ENCODE measurements around the gene PRKD1.

Gene PRKD1

DNA sequence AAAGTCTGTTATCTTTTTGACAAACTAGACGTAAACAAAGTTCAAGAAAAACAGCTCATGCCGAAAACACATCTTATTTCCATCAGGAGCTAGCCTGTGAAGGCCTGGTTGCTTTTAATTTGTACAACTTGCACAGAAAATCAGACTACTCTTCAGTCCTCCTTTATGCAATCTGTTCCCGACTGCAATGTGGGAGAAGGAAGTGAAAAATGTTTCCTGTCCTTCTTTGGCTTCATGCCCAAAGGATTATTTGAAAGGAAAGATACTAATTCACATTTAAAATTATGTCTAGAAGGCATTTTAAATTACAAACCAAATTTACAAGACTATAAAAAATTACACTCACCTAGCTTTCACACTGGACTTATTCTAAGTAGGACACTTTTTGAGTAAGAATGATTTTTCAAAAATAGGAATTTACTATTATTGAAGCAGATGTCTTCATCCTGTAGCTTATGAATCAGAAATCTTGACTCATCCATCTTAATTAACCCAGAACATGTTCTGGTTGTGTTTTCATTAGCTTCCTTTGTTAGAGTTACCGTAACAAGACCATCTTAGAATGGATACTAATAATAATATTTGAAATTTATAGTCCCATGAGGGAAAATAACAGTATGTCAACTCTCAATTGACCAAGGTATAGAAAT is 272.6 kb downstream of the PRKD1 start:
- DNase-seq = no peak

GRCh38 chr14:29653303-29653702 is 274.3 kb downstream of the PRKD1 start:
- no peak for DNase-seq

DNA sequence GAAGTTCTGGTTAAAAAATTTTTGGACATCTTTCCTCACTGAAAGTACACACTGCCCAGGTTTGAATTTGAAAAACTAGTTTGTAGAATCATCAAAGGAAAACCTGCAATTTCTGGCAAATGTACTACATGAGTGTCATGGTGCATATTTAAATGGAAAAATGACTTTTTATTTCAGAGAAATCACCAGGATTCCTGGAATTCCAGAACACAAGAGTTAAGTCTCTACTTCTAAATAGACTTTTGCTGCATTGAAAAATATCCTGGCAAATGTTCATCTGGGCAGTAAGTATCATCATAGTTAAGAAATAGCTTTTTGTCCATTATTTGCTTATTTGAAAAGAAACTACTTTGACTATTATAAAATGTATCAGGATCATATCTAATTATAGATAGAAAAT is 275.1 kb downstream of the PRKD1 start:
- no peak for DNase-seq

DNA sequence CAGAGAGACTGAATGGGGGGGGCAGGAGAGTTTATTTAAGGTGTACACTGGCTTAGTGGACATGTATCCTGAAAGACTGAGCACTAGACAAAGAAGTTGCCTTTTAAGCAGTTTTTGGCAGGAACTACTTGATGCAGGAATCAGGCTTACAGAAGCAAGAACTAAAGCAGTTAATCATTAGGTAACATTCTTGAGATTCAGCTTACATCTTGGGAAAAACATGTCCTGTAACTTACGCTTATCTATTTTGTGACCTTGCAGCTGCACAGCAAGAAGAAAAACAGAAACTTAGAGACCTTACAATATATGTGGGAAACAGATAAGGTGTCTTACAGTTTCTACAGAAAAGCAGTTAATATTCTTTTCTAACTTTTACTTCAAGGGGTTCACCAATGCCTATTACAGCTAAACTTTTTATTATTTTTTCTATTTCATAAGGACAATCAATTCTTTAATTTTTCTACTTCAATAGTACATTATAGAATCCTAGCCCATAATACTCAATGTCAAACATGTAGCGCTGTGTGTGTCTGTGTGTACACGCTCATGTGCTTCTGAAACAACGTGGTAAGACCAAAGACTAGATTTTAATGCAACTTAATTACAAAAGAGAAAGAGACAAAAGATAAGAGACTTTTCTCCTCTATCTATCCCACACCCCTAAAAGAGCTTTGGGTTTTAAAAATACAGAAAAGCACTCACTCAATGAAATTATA is 276.9 kb downstream of the PRKD1 start:
- DNase-seq = no peak

DNA sequence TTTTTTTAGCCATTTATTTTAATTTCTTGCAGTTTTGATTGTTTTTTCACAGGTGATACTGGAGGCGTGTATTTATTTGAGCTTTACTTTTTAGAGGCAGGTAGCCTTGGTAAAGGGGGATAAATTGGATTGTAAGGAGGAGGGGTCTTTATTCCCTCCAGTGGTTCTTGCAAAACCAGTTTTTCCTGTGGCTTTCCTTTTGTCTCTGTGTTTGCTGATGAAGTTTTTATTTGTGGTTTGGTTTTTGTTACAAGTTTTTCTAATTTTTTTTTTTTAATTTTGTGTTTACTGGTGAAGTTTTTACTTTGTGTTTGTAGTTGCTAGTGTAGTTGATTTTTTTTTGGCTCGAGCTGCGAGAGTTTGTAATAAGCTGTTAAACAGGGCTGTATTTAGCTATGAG is 278.5 kb downstream of the PRKD1 start:
- no peak for DNase-seq

DNA sequence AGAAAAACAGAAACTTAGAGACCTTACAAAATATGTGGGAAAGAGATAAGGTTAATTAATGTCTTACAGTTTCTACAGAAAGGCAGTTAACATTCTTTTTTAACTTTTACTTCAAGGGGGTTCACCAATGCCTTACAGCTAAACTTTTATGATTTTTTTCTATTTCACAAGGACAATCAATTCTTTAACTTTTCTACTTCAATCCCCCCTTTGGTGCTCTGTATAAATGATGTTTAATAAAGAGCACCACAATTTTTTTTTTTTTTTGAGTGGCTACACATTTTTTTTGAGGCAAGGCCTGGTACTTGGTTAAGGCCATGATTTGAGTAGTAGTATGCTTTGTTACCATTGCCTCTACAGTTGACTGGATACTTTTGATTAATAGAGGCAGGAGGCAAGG is 279.6 kb downstream of the PRKD1 start:
- no peak for DNase-seq

GRCh38 chr14:29645117-29645516 is 282.5 kb downstream of the PRKD1 start:
- DNase-seq = no peak

DNA sequence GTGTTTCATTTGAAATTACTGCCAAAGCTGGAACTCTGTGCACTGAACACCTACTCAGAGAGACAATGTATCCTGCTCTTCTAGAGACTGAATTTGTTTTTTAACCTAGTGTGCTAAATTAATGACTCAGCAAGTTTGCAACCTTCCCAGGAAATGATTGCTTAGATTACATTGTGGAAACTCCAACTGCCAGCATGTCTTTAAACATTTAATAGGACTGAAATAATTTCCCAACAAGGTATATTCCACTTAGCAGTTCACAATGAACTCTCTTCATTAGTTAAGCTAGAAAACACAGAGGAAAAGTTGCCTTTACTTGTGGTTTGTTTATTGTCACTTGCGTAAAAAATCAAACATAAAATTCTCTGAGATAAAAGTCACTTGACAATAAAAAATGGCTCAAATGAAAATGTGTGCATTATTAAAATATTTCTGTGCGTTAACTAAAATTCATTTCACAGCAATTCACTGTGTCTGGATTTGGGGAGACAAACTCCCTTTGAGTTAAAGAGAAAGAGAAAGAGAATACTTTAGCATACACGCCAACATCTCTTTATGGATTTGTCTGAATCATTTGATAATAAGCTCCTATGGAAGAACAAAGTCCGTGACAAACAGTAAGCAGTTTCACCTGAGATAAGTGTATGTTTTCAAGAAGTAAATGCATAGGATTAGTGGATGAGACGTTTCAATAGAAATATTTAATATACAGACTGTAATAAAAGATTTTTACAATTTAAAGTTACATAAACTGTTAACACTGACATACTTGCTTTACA is 284.0 kb downstream of the PRKD1 start:
- DNase-seq = no peak

GRCh38 chr14:29637411-29637810 is 290.2 kb downstream of the PRKD1 start:
- DNase-seq = no peak

GRCh38 chr14:29636870-29637269 is 290.8 kb downstream of the PRKD1 start:
- no peak for DNase-seq

GRCh38 chr14:29630566-29631160 is 297.0 kb downstream of the PRKD1 start:
- DNase-seq = no peak

DNA sequence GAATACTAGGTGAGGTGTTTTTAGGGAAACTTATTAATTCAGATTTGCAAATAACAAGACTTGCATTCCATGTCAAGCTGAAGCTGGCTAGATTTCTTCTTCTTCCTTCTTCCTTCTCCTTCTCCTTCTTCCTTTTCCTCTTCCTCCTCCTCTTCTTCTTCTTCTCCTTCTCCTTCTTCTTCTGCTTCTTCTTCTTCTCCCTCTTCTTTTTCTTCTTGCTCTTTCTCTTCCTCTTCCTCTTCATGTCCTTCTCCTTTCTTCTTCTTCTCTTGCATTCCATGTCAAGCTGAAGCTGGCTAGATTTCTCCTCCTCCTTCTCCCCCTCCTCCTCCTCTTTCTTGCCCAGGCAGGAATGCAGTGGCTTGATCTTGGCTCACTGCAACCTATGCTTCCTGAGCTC is 297.8 kb downstream of the PRKD1 start:
- DNase-seq = no peak

- DNase-seq = no peak
Observed at GRCh38 chr14:29627137-29627536, 300.5 kb downstream of the PRKD1 start.

DNA sequence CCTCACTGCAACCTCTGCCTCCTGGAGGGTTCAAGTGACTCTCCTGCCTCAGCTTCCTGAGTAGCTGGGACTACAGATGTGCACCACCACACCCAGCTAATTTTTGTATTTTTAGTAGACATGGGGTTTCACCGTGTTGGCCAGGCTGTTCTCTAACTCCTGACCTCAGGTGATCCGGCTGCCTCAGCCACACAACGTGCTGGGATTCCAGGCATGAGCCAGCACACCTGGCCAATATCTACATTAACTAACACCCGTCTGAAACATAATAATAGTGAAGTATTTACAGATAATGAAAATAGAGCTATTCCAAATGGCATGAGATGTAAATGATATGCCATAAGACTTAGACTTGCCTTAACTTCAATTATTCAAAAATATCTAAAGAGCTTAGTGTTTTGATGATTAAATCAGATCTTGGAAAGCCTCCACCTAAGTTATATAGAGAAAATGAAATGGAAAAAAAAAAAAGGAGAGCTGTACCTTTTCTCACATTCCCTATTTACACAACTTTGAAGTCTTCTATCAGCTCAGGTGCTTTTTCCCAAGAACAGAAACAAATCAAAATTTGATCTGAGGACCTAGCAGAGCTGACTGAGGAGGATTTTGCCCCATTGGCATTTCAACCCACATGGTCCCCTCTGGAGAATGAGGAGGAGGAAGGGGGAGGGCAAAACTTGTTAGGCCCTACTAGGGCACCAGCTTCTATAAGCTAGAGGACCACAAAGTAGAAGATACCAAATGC is 309.2 kb downstream of the PRKD1 start:
- DNase-seq = no peak

- no peak for DNase-seq
Observed at GRCh38 chr14:29616922-29617321, 310.7 kb downstream of the PRKD1 start.

- DNase-seq = no peak
Observed at GRCh38 chr14:29608861-29609260, 318.8 kb downstream of the PRKD1 start.

GRCh38 chr14:29607169-29607568 is 320.5 kb downstream of the PRKD1 start:
- DNase-seq = no peak

DNA sequence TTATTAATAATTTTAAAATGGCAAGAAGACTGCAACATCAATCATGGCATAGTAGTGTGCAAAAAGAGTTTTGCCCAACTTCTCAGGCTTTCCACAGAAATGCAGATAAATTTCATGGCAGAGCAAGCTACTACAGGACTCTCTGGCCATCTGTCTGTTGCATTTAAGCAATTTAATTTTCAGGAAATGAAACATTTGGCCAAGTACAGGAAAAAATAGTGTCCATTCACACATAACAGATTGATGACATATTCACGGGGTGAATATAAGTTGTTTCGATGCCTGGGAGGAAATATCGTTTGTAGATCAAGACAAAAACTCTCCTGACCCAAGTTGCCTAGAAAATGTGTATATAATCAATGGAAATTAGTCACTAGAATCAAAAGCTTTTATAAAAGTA is 324.0 kb downstream of the PRKD1 start:
- DNase-seq = no peak

DNA sequence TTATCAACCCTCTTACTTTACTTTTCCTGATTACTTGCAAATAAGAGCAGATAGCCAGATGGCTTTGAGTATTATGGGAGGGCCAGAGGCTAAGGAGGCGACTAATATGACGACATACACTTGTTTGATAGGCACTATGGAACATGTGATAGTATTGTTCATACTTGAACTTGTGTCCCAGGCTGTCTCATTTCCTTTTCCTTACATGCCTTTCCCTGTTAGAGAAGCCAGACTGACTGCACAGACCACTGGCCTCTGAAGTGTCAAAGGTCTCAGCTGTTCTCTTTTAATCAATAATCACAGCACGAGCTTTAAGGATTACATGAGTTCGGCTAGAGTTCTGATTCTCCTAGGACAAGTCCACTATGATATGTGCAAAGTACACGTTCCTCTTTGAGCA is 326.0 kb downstream of the PRKD1 start:
- no peak for DNase-seq

DNA sequence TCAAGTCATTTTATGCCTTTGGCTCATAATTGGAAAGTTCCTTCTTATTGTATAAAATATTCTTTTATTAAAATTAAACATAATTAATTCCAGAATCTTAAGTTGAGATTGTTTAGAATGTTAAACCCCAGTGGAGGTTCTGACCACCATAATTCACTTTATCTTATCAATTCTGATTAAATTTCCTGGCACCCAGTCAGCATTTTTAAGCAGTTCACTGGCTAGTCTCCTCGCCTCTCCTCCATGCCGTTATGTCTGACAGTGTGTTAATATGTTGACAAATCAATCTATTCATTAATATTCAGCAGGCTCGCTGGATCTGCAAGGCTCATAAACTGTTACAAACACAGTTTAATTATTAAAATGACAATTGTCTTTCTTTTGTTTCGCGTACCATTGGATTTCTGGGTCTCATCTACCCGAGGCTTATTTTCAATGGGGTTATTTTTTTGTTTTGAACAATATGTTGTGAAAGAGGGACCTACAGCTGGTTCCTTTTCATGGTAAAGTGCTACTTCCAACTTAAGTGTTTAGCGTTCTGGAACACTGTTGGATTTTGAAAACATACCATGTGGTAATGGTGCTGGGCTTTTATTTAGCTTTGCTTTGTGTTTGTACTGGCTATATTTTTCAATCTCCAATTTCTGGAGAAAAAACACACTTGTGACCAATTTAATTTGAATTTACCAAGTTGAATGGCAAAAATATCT is 339.7 kb downstream of the PRKD1 start:
- no peak for DNase-seq

- no peak for DNase-seq
Observed at GRCh38 chr14:29587046-29587445, 340.6 kb downstream of the PRKD1 start.

DNA sequence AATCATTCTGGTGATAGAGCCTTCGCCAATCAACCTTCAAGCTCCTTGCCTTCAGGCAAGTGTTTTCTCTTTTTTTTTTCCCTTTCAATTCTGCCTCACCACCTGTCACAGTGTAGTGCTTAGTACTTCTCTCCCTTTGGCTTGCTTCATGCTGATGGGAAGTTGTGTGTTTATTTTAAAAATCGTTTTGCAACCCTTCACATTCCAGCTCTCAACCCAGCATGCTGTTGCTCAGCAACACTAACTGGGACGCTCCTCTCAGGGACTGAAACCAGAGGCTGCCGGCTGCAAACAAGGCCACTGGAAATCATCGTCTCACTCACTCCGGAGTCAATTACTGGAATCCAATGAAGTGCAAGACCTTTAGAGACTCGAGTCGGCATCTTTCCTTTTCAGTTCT is 342.7 kb downstream of the PRKD1 start:
- no peak for DNase-seq

Measured in activated CD4-positive, alpha-beta T cell treated with anti-CD3 and anti-CD28 coated beads, Interleukin-2, Interleukin-6, amounts not matched to agents 100 ng/mL and 50 ng/mL, durations not matched to agents 16 hours and 8 hours (primary cell).